GM12892 (cell line): ENCODE data around the gene GPC5.

Experiments used
- POLR2A ChIP-seq: IDR thresholded peaks from 2 replicates; pipeline ENCODE4 v1.6.1; 2011; ENCODE audit warnings: low read depth, low read length, control low read depth
- POLR2AphosphoS5 ChIP-seq: IDR thresholded peaks from 2 replicates; pipeline ENCODE4 v1.6.1; 2011; ENCODE audit warnings: low read depth, low read length, control low read depth

- TF ChIP-seq POLR2A (no peak), POLR2AphosphoS5 (no peak)
Measured at GRCh38 chr13:92500192-92500591, 1101.8 kb downstream of the GPC5 start.
